Measurements from ENCODE around the gene KAT6B.

DNA sequence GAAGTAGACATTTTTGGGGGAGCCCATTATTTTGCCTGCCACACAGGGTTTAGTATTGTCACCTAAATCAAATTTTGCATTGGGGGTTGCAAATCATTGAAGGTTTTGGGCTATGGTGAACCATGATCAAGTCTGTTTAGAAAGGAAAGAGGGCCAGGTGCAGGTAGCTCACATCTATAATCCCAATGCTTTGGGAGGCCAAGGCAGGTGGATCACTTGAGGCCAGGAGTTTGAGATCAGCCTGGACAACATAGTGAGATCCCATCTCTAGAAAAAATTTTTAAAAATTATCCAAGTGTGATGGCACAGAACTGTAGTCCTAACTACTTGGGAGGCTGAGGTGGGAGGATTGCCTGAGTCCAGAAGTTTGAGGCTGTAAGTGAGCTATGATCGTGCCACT, 31.2 kb downstream of the KAT6B start:
- TF ChIP-seq POLR2AphosphoS5 (IDR thresholded peaks at IDR 0.05), result no peak
- TF ChIP-seq CTCF (IDR thresholded peaks at IDR 0.05; ENCODE audit: poor library complexity, severe bottlenecking), result no peak
- no peak for TF ChIP-seq EP300 (conservative IDR thresholded peaks at IDR 0.05; ENCODE audit: poor library complexity, severe bottlenecking)
- no peak for TF ChIP-seq MXI1 (conservative IDR thresholded peaks at IDR 0.05; ENCODE audit: poor library complexity, severe bottlenecking)
- no peak for TF ChIP-seq EZH2 (IDR thresholded peaks at IDR 0.05; ENCODE audit: borderline replicate concordance, insufficient read depth, low read length, poor library complexity, severe bottlenecking)
- no peak for TF ChIP-seq SMC3 (conservative IDR thresholded peaks at IDR 0.05; ENCODE audit: poor library complexity)
- TF ChIP-seq REST (IDR thresholded peaks at IDR 0.05; ENCODE audit: borderline replicate concordance), result no peak
- TF ChIP-seq RAD21 (conservative IDR thresholded peaks at IDR 0.05), result no peak
- TF ChIP-seq TAF1 (IDR thresholded peaks at IDR 0.05; ENCODE audit: low read depth), result no peak
